ENCODE data around the gene PELI1. TPM values are rescaled to one million over a fixed set of nuclear protein-coding genes. Genes with fewer than 3 reads are reported as not detected.
"Not testable (repeated sequence)": the region's sequence is repeated elsewhere in the genome, so short reads cannot be mapped to it uniquely, and the experiment has no call there.

Gene PELI1
- total RNA-seq, 1 donor: 5.8 TPM

GRCh38 chr2:64112016-64112415 is 32.2 kb downstream of the PELI1 start:
- no peak for TF ChIP-seq CTCF (IDR thresholded peaks at IDR 0.05; ENCODE audit: insufficient read depth, low read length)
- DNase-seq (ENCODE audit: low read depth): no peak
- no peak overlapping the region for H3K4me3 ChIP-seq (ENCODE audit: low read depth, low read length)

GRCh38 chr2:64111426-64111825 is 32.8 kb downstream of the PELI1 start:
- DNase-seq (ENCODE audit: low read depth): no peak
- H3K4me3 ChIP-seq (ENCODE audit: low read depth, low read length): no peak overlapping the region
- TF ChIP-seq CTCF (IDR thresholded peaks at IDR 0.05; ENCODE audit: insufficient read depth, low read length): no peak

- no peak for TF ChIP-seq CTCF (IDR thresholded peaks at IDR 0.05; ENCODE audit: insufficient read depth, low read length)
- H3K4me3 ChIP-seq (ENCODE audit: low read depth, low read length): no peak overlapping the region
- no peak for DNase-seq (ENCODE audit: low read depth)
These were observed 35.5 kb downstream of the PELI1 start for GRCh38 chr2:64108666-64109241.

GRCh38 chr2:64106481-64106880 is 37.7 kb downstream of the PELI1 start:
- no peak overlapping the region for H3K4me3 ChIP-seq (ENCODE audit: low read depth, low read length)
- no peak for TF ChIP-seq CTCF (IDR thresholded peaks at IDR 0.05; ENCODE audit: insufficient read depth, low read length)
- no peak for DNase-seq (ENCODE audit: low read depth)

GRCh38 chr2:64105670-64106461 is 38.4 kb downstream of the PELI1 start:
- H3K4me3 ChIP-seq (ENCODE audit: low read depth, low read length): no peak overlapping the region
- TF ChIP-seq CTCF (IDR thresholded peaks at IDR 0.05; ENCODE audit: insufficient read depth, low read length): no peak
- DNase-seq (ENCODE audit: low read depth): no peak

GRCh38 chr2:64104933-64105332 is 39.3 kb downstream of the PELI1 start:
- DNase-seq (ENCODE audit: low read depth): no peak
- no peak for TF ChIP-seq CTCF (IDR thresholded peaks at IDR 0.05; ENCODE audit: insufficient read depth, low read length)
- H3K4me3 ChIP-seq (ENCODE audit: low read depth, low read length): no peak overlapping the region

GRCh38 chr2:64102736-64103135 is 41.5 kb downstream of the PELI1 start:
- H3K4me3 ChIP-seq (ENCODE audit: low read depth, low read length); DNase-seq (ENCODE audit: low read depth): not testable (repeated sequence)

All from fibroblast of the aortic adventitia (primary cell).